ENCODE measurements around the gene SPON1.
"Not testable (repeated sequence)": the region's sequence is repeated elsewhere in the genome, so short reads cannot be mapped to it uniquely, and the experiment has no call there.

Gene SPON1

DNA sequence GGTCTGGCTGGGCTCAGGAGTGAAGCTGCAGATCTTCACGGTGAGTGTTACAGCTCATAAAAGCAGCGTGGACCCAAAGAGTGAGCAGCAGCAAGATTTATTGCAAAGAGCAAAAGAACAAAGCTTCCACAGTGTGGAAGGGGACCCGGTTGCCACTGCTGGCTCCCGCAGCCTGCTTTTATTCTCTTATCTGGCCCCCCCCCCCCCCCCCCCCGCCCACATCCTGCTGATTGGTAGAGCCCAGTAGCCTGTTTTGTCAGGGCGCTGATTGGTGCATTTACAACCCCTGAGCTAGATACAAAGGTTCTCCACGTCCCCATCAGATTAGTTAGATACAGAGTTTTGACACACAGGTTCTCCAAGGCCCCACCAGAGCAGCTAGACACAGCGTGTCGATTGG is 128.1 kb downstream of the SPON1 start:
- DNase-seq: not testable (repeated sequence)

DNA sequence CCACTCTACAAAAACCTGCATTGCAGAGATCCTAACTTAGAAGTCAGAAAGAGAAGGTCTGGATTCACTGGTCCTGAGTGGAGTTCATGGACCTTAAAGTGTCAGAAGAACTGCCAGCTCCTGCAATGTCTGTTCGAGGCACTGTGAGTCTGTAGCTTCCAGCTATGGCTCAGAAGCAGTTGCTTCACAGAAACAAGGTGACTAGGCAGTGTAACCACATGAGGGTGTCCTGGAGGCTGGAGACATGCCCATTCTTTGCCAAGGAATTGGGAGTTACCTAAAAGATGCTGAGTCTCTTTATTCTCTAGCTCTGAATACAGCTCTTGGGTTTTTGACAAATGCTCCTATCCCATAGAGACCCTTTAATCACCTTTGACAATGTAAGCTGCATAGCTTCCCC is 130.5 kb downstream of the SPON1 start:
- DNase-seq: no peak

- no peak for DNase-seq
These were observed 132.0 kb downstream of the SPON1 start for GRCh38 chr11:14094481-14095037.

DNA sequence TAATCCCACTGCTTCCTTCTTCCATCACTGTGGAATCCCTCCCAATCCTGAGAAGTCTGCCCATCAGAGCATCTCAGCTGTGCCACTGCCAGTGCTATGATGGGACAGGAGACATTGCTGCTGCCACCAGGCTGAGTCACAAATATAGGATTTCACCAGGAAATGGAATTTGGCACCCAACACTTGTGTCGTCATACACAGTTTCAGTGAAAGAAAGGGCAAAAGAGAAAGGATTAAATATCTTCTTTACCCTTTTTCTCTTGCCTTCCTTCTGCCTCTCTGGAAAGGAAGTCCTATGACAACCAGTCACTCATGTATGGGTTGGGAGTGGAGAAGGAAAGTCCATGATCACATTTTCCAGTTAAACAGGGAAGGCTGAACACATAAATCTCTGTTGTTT is 133.4 kb downstream of the SPON1 start:
- DNase-seq: no peak

GRCh38 chr11:14096606-14097005 is 134.1 kb downstream of the SPON1 start:
- no peak for DNase-seq

- DNase-seq: no peak
These were observed 138.9 kb downstream of the SPON1 start for GRCh38 chr11:14101388-14101787.

DNA sequence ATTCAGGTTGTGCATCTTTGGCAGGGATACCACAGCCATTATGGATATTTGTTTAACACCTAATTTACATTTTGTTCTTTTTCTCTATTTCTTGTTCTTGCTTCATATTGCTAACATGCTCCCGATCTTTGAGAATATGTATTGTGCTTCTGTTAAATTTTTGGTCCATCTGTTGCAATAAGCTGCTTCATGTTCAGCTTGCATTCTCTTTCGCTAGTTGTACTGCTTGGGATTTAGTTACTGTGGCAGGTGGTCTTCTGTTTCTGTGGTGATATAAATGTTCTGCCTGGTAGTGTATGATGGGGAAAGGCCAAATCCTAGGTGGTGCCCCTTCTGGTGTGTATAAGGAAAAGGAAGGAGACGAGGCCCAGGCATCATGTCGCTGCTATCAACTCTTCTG is 140.2 kb downstream of the SPON1 start:
- no peak for DNase-seq

DNA sequence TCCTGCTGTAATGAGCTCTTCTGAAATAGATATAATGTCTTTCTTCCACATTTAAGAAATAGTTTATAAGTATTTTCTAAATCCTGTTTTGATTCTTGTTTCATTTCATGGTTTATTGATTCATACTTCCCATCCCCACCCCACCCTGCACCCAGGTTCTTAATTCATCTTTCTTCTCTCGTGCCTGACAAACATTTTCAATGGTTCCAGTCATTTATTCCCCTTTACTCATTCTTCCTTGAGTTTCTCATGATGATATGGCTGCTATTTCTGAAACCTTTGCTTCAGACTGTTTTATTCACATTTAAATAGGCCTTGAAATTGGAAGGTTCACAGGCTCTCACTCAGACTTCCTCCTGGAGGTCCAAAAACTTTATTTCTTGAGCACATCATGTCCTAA is 142.9 kb downstream of the SPON1 start:
- no peak for DNase-seq

GRCh38 chr11:14106303-14107049 is 144.0 kb downstream of the SPON1 start:
- DNase-seq: no peak

DNA sequence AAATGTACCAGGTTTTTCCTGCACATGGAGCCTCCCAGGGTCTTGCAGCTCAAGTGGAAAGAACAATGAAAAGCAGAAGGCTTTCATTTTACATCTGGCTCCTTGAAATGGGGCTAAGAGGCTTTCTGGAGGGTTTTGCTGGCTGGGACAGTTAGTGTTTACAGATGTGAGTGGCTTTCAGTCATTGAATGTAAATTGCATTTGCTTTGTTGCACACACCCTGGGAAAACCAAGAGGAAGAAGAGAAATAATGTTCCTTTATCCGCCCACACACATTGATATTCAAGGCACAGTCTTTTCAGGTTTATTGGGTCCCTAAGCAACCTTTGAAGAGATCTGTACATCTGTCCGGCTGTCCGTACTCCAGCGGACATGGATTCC is 144.5 kb downstream of the SPON1 start:
- DNase-seq: no peak

GRCh38 chr11:14109742-14110141 is 147.2 kb downstream of the SPON1 start:
- DNase-seq: no peak

DNA sequence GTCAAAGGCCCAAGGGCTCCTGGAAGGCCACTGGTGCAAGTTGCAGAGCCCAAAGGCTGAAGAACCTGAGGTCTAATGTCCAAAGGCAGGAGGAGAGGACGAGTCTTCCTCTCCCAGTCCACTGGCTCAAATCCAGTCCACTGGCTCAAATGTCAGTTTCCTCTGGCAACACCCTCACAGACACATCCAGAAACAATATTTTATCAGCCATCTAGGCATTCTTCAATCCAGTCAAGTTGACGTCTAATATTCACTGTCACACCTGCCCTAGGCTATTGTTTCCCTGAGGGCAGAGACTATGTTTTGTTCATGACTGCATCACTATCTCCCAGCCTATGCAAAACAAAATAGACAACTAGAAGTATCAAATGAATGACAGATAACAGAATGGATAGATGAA is 148.1 kb downstream of the SPON1 start:
- DNase-seq: no peak

GRCh38 chr11:14111496-14111895 is 149.0 kb downstream of the SPON1 start:
- DNase-seq: no peak

DNA sequence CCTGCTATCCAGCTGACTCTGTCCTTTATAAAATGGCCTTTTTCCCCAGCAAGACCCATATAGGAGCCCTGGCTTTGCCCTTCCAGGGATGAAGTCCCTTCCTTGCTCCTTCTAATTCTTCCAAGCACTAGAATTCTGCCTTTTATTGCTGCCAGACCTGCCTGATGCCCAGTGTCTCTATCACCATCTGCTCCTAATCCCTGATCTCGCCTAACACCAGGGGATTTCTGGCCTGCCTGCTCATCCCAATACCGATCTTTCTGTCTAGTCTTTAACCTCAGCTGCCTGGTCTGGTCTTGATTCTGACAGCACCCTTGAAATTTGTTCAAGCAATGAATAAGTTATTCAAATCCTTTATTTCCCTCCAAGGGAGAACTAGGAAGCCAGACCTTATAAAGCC is 150.2 kb downstream of the SPON1 start:
- DNase-seq: no peak

GRCh38 chr11:14114269-14114668 is 151.7 kb downstream of the SPON1 start:
- DNase-seq: no peak

- no peak for DNase-seq
These were observed 152.3 kb downstream of the SPON1 start for GRCh38 chr11:14114786-14115185.

DNA sequence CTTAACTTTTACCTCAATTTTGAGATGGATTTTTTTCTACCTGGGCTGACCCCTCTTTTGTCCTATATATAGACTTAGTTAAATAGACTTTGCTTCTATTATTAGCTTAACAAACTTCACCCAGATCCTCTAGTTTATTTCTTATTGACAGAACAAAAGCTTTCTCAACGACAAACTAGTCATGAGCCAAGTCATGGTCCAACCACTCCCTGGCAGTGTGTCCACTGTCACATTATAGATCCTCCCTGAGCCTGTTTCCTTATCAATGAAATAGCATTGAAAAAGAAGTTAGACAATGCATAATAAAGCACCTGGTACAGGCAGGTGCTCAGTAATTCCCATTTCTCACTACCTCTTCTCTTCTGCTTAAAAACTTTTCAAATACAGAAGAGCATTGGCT is 155.1 kb downstream of the SPON1 start:
- no peak for DNase-seq

GRCh38 chr11:14118072-14118471 is 155.5 kb downstream of the SPON1 start:
- no peak for DNase-seq

GRCh38 chr11:14119357-14119756 is 156.8 kb downstream of the SPON1 start:
- DNase-seq: no peak

DNA sequence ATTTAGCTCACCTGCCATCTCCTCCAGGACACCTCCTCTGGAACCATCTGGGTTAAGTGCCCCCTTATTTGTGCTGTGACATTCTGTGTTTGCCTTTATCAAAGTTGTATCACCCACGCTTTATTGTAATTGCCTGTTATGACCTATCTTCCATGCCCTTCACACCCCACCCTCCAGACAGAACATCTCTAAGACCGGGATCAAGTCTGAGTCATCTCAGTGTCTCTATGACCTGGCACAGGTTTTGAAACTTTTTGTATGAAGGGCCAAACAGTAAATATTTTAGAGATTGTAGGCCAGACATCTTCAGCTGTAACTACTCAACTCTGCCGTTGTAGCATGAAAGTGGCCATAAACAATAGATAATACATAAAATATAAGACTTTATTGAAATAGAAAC is 161.8 kb downstream of the SPON1 start:
- no peak for DNase-seq

- DNase-seq: no peak
These were observed 162.4 kb downstream of the SPON1 start for GRCh38 chr11:14124886-14125285.

DNA sequence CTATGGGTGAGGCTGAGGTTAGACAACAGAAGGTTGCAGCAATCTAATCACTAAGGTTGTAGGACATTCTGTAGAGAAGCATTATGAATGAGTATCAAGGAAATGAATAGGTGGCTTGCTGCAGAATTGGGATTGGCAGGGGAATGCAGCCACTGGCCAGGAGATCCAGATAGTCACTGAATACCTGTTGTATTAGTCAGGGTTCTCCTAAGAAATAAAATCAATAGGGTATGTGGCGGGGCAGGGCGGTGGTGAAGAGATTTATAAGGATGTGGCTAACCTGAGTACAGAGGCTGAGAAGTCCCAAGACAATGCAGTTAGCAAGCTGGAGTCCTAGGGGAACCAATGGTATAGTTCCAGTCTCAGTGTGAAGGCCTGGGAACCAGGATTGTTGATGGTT is 163.0 kb downstream of the SPON1 start:
- DNase-seq: no peak

DNA sequence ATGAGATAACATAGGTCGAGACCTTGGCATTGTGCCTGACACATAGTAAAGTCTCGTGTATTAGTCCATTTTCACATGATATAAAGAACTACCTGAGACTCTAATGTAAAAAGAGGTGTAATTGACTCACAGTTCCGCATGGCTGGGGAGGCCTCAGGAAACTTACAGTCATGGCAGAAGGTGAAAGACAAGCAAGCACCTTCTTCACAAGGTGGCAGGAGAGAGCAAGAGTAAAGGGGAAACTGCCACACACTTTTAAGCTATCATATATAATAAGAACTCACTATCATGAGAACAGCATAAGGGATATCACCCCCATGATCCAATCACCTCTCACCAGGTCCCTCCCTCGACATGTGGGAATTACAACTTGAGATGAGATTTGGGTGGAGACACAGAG is 165.2 kb downstream of the SPON1 start:
- DNase-seq: no peak

DNA sequence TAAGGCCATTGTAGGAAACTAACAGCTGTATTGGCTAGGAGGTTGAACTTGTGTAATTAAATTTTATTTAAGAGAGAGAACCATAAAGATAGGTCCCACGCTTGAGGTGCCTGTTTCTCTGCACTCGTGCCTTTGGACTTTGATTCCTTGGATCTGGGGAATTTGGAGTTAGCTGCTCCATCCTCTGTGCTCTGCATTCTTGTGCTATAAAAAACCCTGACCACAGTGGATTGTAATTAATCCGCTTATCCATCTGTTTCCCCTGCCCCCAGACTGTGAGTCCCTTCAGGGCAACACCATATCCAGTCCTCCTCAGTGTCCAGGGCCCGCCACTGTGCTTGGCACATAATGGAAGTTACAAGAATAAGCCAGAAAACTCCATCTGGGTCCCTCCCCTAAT is 169.8 kb downstream of the SPON1 start:
- no peak for DNase-seq

- DNase-seq: no peak
These were observed 170.9 kb downstream of the SPON1 start for GRCh38 chr11:14133381-14133780.

All from SW 1271 (cell line).